Natural killer cell treated with Interleukin-12 subunit alpha and Interleukin-12 subunit beta and Interleukin-15 and Interleukin-18, amount 100 ng/mL, for 72 hours (primary cell): Measurements from ENCODE around the gene MYRF. TPM values are rescaled to one million over a fixed set of nuclear protein-coding genes. Genes with fewer than 3 reads are reported as not detected.
A peak's percentile ranks its signal among the peaks of the same experiment; 100 is the strongest.

Experiments
- ATAC-seq, 2 donors: fragments of 150-1000 bp; cut with Tn5 transposase in 1 of 2; sonication (Bioruptor Pico), chemical (Tn5 transposase) in 1 of 2; 2 replicates each; pipeline ENCODE4 v1.10.0; 2021
- DNase-seq: peaks from one replicate; pipeline ENCODE4 v3.0.0; 2022; ENCODE audit warnings: low spot score
- H3K27ac Mint-ChIP-seq, 2 donors: 1 replicate in 1 of 2; 2 replicates in 1 of 2; pipeline ENCODE4 v1.8.0; 2022; ENCODE audit warnings: mixed read lengths in 2 of 2, mild to moderate bottlenecking in 1 of 2, moderate library complexity in 1 of 2
- H3K27me3 Mint-ChIP-seq, 2 donors: 1 replicate in 1 of 2; 2 replicates in 1 of 2; pipeline ENCODE4 v1.8.0; 2022; ENCODE audit warnings: mixed read lengths in 2 of 2
- H3K36me3 Mint-ChIP-seq: one replicate; pipeline ENCODE4 v1.8.0; 2022; ENCODE audit warnings: mixed read lengths
- H3K4me1 Mint-ChIP-seq, 2 donors: 1 replicate in 1 of 2; 2 replicates in 1 of 2; pipeline ENCODE4 v1.8.0; 2022; ENCODE audit warnings: low read depth in 2 of 2, mixed read lengths in 2 of 2, mild to moderate bottlenecking in 1 of 2
- H3K4me3 Mint-ChIP-seq: one replicate; pipeline ENCODE4 v1.8.0; 2022; ENCODE audit warnings: mixed read lengths
- H3K9me3 Mint-ChIP-seq: 2 replicates; pipeline ENCODE4 v1.8.0; 2022; ENCODE audit warnings: mixed read lengths
- total RNA-seq, 2 donors: library from RNA; stranded (reverse); gene quantifications; one replicate each; pipeline ENCODE4 v1.2.3, GENCODE V29; 2022

Gene MYRF
- total RNA-seq, 2 donors from 2014 or later, result 3.7 to 5.5 TPM

GRCh38 chr11:61783717-61784505, 31.5 kb downstream of the MYRF start:
- Mint-ChIP-seq H3K4me3 (no peak overlapping the region), H3K27ac (peak overlapping the region in 1 of 2 donors; percentile 23), H3K36me3 (no peaks in the 10 kb centered on the region), H3K4me1 (peaks cover 0 to 13% of the 10 kb centered on the region in 2 donors), H3K9me3 (no peaks in the 10 kb centered on the region), H3K27me3 (no peaks in the 10 kb centered on the region)
- ATAC-seq (no peak), DNase-seq (no peak)

GRCh38 chr11:61784506-61784805, 32.0 kb downstream of the MYRF start:
- DNase-seq, result no peak
- H3K9me3 Mint-ChIP-seq, result no peaks in the 10 kb centered on the region
- ATAC-seq, result no peak
- peak overlapping the region in 1 of 2 donors; percentile 23 for H3K27ac Mint-ChIP-seq
- H3K4me3 Mint-ChIP-seq, result no peak overlapping the region
- no peaks in the 10 kb centered on the region for H3K27me3 Mint-ChIP-seq
- no peaks in the 10 kb centered on the region for H3K36me3 Mint-ChIP-seq
- H3K4me1 Mint-ChIP-seq, result peaks cover 0 to 16% of the 10 kb centered on the region in 2 donors

GRCh38 chr11:61785837-61786402, 33.5 kb downstream of the MYRF start:
- Mint-ChIP-seq H3K27ac (no peak overlapping the region), H3K4me1 (peaks cover 0 to 23% of the 10 kb centered on the region in 2 donors), H3K4me3 (no peak overlapping the region), H3K9me3 (no peaks in the 10 kb centered on the region), H3K27me3 (no peaks in the 10 kb centered on the region), H3K36me3 (peaks cover 4% of the 10 kb centered on the region)
- DNase-seq (no peak), ATAC-seq (no peak)

- Mint-ChIP-seq H3K4me3 (no peak overlapping the region), H3K36me3 (peaks cover 12% of the 10 kb centered on the region), H3K27me3 (no peaks in the 10 kb centered on the region), H3K4me1 (peaks cover 9 to 31% of the 10 kb centered on the region in 2 donors), H3K27ac (no peak overlapping the region), H3K9me3 (no peaks in the 10 kb centered on the region)
- ATAC-seq (no peak), DNase-seq (no peak)
These were observed 35.6 kb downstream of the MYRF start for GRCh38 chr11:61787928-61788491.

GRCh38 chr11:61791737-61792309, 39.4 kb downstream of the MYRF start:
- H3K4me1 Mint-ChIP-seq, result peaks cover 22 to 34% of the 10 kb centered on the region in 2 donors
- H3K4me3 Mint-ChIP-seq, result peak overlapping the region; percentile 93
- H3K27me3 Mint-ChIP-seq, result no peaks in the 10 kb centered on the region
- DNase-seq (no peak), ATAC-seq (peak; percentile 43 to 66)
- H3K9me3 Mint-ChIP-seq, result no peaks in the 10 kb centered on the region
- H3K27ac Mint-ChIP-seq, result peak overlapping the region; percentile 97 to 99
- H3K36me3 Mint-ChIP-seq, result peaks cover 13% of the 10 kb centered on the region

- peak; percentile 91 to 95 for ATAC-seq
- no peaks in the 10 kb centered on the region for H3K27me3 Mint-ChIP-seq
- H3K27ac Mint-ChIP-seq, result peak within 1 kb of the TSS; percentile 97 to 99
- DNase-seq, result peak; percentile 93
- peaks cover 19% of the 10 kb centered on the region for H3K36me3 Mint-ChIP-seq
- no peaks in the 10 kb centered on the region for H3K9me3 Mint-ChIP-seq
- H3K4me3 Mint-ChIP-seq, result peak within 1 kb of the TSS; percentile 93
- peaks cover 28 to 38% of the 10 kb centered on the region in 2 donors for H3K4me1 Mint-ChIP-seq
These were observed 40.1 kb downstream of the MYRF start, which contains the start of the genes FEN1 and TMEM258 for GRCh38 chr11:61792310-61793082. FEN1 (plus strand) TSS chr11:61792911; CDS start chr11:61795362, 2,451 bp downstream. TMEM258 (minus strand) TSS chr11:61792599; CDS start chr11:61792558, 41 bp downstream.

GRCh38 chr11:61793083-61793828, 40.8 kb downstream of the MYRF start:
- peak overlapping the region; percentile 97 to 99 for H3K27ac Mint-ChIP-seq
- DNase-seq (no peak), ATAC-seq (peak in 1 of 2 donors; percentile 6)
- H3K27me3 Mint-ChIP-seq, result no peaks in the 10 kb centered on the region
- peaks cover 23% of the 10 kb centered on the region for H3K36me3 Mint-ChIP-seq
- H3K4me1 Mint-ChIP-seq, result peaks cover 28 to 36% of the 10 kb centered on the region in 2 donors
- no peaks in the 10 kb centered on the region for H3K9me3 Mint-ChIP-seq
- H3K4me3 Mint-ChIP-seq, result peak overlapping the region; percentile 93

- peaks cover 28 to 30% of the 10 kb centered on the region in 2 donors for H3K4me1 Mint-ChIP-seq
- DNase-seq, result no peak
- H3K27ac Mint-ChIP-seq, result peak overlapping the region; percentile 97 to 99
- ATAC-seq, result no peak
- peak overlapping the region; percentile 93 for H3K4me3 Mint-ChIP-seq
- H3K27me3 Mint-ChIP-seq, result no peaks in the 10 kb centered on the region
- H3K36me3 Mint-ChIP-seq, result peaks cover 23% of the 10 kb centered on the region
- H3K9me3 Mint-ChIP-seq, result no peaks in the 10 kb centered on the region
These were observed 41.4 kb downstream of the MYRF start for GRCh38 chr11:61793829-61794204.

GRCh38 chr11:61794579-61794978, 42.1 kb downstream of the MYRF start:
- H3K36me3 Mint-ChIP-seq, result peaks cover 23% of the 10 kb centered on the region
- ATAC-seq, result no peak
- no peaks in the 10 kb centered on the region for H3K9me3 Mint-ChIP-seq
- DNase-seq, result no peak
- peak overlapping the region; percentile 42 for H3K4me3 Mint-ChIP-seq
- H3K27ac Mint-ChIP-seq, result no peak overlapping the region
- H3K27me3 Mint-ChIP-seq, result no peaks in the 10 kb centered on the region
- peaks cover 28 to 30% of the 10 kb centered on the region in 2 donors for H3K4me1 Mint-ChIP-seq

- Mint-ChIP-seq H3K4me3 (no peak overlapping the region), H3K27ac (no peak overlapping the region), H3K9me3 (no peaks in the 10 kb centered on the region), H3K27me3 (no peaks in the 10 kb centered on the region), H3K4me1 (peaks cover 26 to 28% of the 10 kb centered on the region in 2 donors), H3K36me3 (peaks cover 21% of the 10 kb centered on the region)
- DNase-seq (no peak), ATAC-seq (no peak)
These were observed 43.0 kb downstream of the MYRF start for GRCh38 chr11:61795459-61795858.

- Mint-ChIP-seq H3K27ac (no peak overlapping the region), H3K36me3 (peaks cover 23% of the 10 kb centered on the region), H3K4me1 (peaks cover 28% of the 10 kb centered on the region in 2 donors), H3K9me3 (no peaks in the 10 kb centered on the region), H3K4me3 (no peak overlapping the region), H3K27me3 (no peaks in the 10 kb centered on the region)
- no peak for ATAC-seq
- DNase-seq, result no peak
These were observed 43.6 kb downstream of the MYRF start for GRCh38 chr11:61795876-61796526.

- no peaks in the 10 kb centered on the region for H3K9me3 Mint-ChIP-seq
- peak overlapping the region; percentile 49 to 77 for H3K27ac Mint-ChIP-seq
- peaks cover 20% of the 10 kb centered on the region for H3K36me3 Mint-ChIP-seq
- peaks cover 19 to 20% of the 10 kb centered on the region in 2 donors for H3K4me1 Mint-ChIP-seq
- no peaks in the 10 kb centered on the region for H3K27me3 Mint-ChIP-seq
- ATAC-seq (no peak), DNase-seq (peak; percentile 76)
- H3K4me3 Mint-ChIP-seq, result no peak overlapping the region
These were observed 45.0 kb downstream of the MYRF start for GRCh38 chr11:61797263-61797944.
